Mesendoderm (in vitro differentiated cells): ENCODE results near the gene REEP2.

Experiments used
- DNase-seq: peaks from one replicate; pipeline ENCODE4 v3.0.0; 2013
- H2AK5ac ChIP-seq: 2 replicates; pipeline ENCODE4 v1.6.1; 2013; ENCODE audit warnings: low read length, inconsistent platforms
- H2BK120ac ChIP-seq: 2 replicates; pipeline ENCODE4 v1.6.1; 2013; ENCODE audit warnings: low read depth, mild to moderate bottlenecking, low read length, moderate library complexity, mixed read lengths
- H2BK15ac ChIP-seq: replicated peaks from 2 replicates; pipeline ENCODE4 v1.6.1; 2013; ENCODE audit warnings: low read depth, mild to moderate bottlenecking, moderate library complexity
- H2BK5ac ChIP-seq: 2 replicates; pipeline ENCODE4 v1.6.1; 2013; ENCODE audit warnings: low read length, inconsistent platforms
- H3K18ac ChIP-seq: 2 replicates; pipeline ENCODE4 v1.6.1; 2013; ENCODE audit warnings: mild to moderate bottlenecking, low read length, mixed read lengths
- H3K23ac ChIP-seq: one replicate; pipeline ENCODE4 v1.6.1; 2013; ENCODE audit warnings: low read length
- H3K27ac ChIP-seq: 2 replicates; pipeline ENCODE4 v1.5.1; 2013; ENCODE audit warnings: low read depth, mild to moderate bottlenecking, inconsistent platforms, low read length, moderate library complexity
- H3K27me3 ChIP-seq: 2 replicates; pipeline ENCODE4 v1.6.1; 2013; ENCODE audit warnings: low read length, control low read depth, mild to moderate bottlenecking, inconsistent platforms; ENCODE audit not compliant: insufficient read depth, poor library complexity
- H3K36me3 ChIP-seq: 2 replicates; pipeline ENCODE4 v1.6.1; 2013; ENCODE audit warnings: low read length, inconsistent platforms; ENCODE audit not compliant: control insufficient read depth, insufficient read depth
- H3K4ac ChIP-seq: one replicate; pipeline ENCODE4 v1.6.1; 2013; ENCODE audit warnings: low read depth, mild to moderate bottlenecking, low read length, moderate library complexity
- H3K4me1 ChIP-seq: 2 replicates; pipeline ENCODE4 v1.6.1; 2013; ENCODE audit warnings: low read depth, low read length, inconsistent platforms; ENCODE audit not compliant: control insufficient read depth
- H3K4me2 ChIP-seq: 2 replicates; pipeline ENCODE4 v1.6.1; 2013; ENCODE audit warnings: low read length
- H3K4me3 ChIP-seq: 2 replicates; pipeline ENCODE4 v1.5.1; 2013; ENCODE audit warnings: mild to moderate bottlenecking, low read length
- H3K56ac ChIP-seq: one replicate; pipeline ENCODE4 v1.6.1; 2013; ENCODE audit warnings: low read length
- H3K79me1 ChIP-seq: 2 replicates; pipeline ENCODE4 v1.6.1; 2013; ENCODE audit warnings: low read length, inconsistent platforms
- H3K79me2 ChIP-seq: 2 replicates; pipeline ENCODE4 v1.6.1; 2013; ENCODE audit warnings: mild to moderate bottlenecking, low read length; ENCODE audit not compliant: control insufficient read depth, insufficient read depth
- H3K9ac ChIP-seq: 2 replicates; pipeline ENCODE4 v1.6.1; 2013; ENCODE audit warnings: low read length, inconsistent platforms
- H4K5ac ChIP-seq: one replicate; pipeline ENCODE4 v1.6.1; 2013; ENCODE audit warnings: low read length
- H4K8ac ChIP-seq: one replicate; pipeline ENCODE4 v1.6.1; 2013; ENCODE audit warnings: low read depth, mild to moderate bottlenecking, control low read depth, low read length, moderate library complexity
- WGBS: extraction: QIAGEN DNeasy Blood & Tissue Kit; methylation state at CpG from one replicate; pipeline ENCODE4 v1.1.7; 2013; ENCODE audit warnings: low lambda C conversion rate, missing lambda C conversion rate; ENCODE audit not compliant: insufficient coverage; ENCODE audit errors: extremely low coverage; 5-methylcytosine and 5-hydroxymethylcytosine counted together

Gene REEP2

DNA sequence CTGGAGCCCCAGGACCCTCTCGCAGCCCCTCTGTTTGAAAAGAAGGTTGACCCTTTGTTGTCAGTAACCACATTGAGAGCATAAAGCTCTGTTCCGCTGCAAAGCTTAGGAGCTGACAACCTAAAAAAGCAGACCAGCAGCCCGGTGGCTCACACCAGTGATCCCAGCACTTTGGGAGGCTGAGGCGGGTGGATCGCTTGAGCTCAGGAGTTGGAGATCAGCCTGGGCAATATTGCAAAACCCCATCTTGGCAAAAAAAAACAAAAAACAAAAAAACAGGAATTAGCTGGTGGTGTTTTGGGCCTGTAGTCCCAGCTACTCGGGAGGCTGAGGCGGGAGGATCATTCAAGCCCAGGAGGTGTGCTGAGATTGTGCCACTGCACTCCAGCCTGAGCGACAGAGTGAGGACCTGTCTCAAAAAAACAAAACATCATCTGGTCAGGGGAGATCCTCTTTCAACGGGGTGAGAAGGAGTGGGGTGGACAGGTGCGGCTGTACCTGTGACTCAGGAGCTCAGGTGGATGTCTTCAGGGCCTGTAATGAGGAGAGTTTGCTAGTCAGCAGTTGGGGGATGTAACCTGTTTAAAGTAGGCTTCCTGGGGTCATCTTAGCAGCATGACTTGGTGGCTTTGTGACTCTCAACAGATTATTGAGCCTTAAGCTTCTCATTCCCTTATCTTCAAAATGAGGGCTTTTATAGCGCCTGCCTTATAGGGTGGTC lies 694 bp upstream of the REEP2 start:
- no peak overlapping the region for H3K27ac ChIP-seq
- no peak overlapping the region for H2BK15ac ChIP-seq
- no peak overlapping the region for H4K5ac ChIP-seq

DNA sequence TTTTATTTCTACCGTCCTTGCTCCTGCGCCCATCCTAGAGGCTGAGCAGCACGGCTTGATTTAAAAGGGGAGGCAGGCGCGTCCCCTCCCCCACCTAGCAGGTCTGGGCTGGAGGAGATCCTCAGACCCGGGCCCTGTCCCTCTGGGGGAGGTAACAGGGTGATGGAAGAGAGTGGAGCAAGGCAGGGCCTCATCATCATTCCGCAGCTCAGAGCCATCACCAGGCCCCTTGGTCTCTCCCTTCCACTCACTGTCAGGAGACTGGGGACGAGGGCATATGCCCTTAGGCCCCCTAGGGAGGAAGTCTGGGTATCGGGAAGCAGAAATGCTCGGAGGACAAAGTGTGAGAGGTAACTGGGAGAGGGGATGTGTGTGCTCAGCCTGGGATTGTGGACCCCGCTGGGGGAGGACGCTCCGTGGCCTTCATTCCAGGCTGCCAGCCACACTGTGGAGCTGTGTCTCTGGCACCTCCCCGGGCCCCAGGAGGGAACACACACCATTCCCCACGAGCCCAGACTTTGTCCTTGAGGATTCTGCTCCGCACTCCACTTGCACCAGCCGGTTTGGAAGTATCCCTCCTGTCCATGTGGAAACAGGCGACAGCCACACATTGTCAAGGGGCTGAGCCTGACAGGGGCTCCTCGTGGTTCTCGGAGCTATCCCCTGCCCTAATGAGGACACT lies 761 bp downstream of the REEP2 start:
- WGBS: no CpG with 5 or more reads among the region's 20 CpGs
- no peaks in the 10 kb centered on the region for H3K27me3 ChIP-seq
- H3K36me3 ChIP-seq: peaks cover 10% of the 10 kb centered on the region
- no peak overlapping the region for H3K4ac ChIP-seq
- H3K4me2 ChIP-seq: peak overlapping the region; percentile 65
- H3K79me2 ChIP-seq: no peaks in the 10 kb centered on the region
- H4K8ac ChIP-seq: no peak overlapping the region
- H2BK120ac ChIP-seq: no peak overlapping the region
- no peak overlapping the region for H3K23ac ChIP-seq
- no peak overlapping the region for H3K27ac ChIP-seq
- H2BK15ac ChIP-seq: no peak overlapping the region
- H2AK5ac ChIP-seq: no peak overlapping the region
- peak overlapping the region; percentile 34 for H3K18ac ChIP-seq
- no peak overlapping the region for H4K5ac ChIP-seq
- no peaks in the 10 kb centered on the region for H3K4me1 ChIP-seq
- H3K4me3 ChIP-seq: peak overlapping the region; percentile 15
- H3K79me1 ChIP-seq: no peaks in the 10 kb centered on the region
- H3K9ac ChIP-seq: peak overlapping the region; percentile 65
- H3K56ac ChIP-seq: peak overlapping the region; percentile 68
- H2BK5ac ChIP-seq: no peak overlapping the region
- peak; percentile 48 for DNase-seq

More for the DNA sequence above, 694 bp upstream of the REEP2 start:
- Histone ChIP-seq H4K8ac (no peak overlapping the region), H2BK120ac (no peak overlapping the region), H3K23ac (no peak overlapping the region), H3K27me3 (no peaks in the 10 kb centered on the region), H3K4me1 (no peaks in the 10 kb centered on the region), H3K4me2 (peak overlapping the region; percentile 16), H3K4me3 (no peak overlapping the region), H3K4ac (no peak overlapping the region), H3K79me1 (no peaks in the 10 kb centered on the region), H3K18ac (no peak overlapping the region), H3K9ac (no peak overlapping the region), H2BK5ac (no peak overlapping the region), H3K56ac (no peak overlapping the region), H3K79me2 (no peaks in the 10 kb centered on the region), H3K36me3 (peaks cover 10% of the 10 kb centered on the region), H2AK5ac (no peak overlapping the region)
- no CpG with 5 or more reads among the region's 11 CpGs for WGBS
- DNase-seq: no peak

DNA sequence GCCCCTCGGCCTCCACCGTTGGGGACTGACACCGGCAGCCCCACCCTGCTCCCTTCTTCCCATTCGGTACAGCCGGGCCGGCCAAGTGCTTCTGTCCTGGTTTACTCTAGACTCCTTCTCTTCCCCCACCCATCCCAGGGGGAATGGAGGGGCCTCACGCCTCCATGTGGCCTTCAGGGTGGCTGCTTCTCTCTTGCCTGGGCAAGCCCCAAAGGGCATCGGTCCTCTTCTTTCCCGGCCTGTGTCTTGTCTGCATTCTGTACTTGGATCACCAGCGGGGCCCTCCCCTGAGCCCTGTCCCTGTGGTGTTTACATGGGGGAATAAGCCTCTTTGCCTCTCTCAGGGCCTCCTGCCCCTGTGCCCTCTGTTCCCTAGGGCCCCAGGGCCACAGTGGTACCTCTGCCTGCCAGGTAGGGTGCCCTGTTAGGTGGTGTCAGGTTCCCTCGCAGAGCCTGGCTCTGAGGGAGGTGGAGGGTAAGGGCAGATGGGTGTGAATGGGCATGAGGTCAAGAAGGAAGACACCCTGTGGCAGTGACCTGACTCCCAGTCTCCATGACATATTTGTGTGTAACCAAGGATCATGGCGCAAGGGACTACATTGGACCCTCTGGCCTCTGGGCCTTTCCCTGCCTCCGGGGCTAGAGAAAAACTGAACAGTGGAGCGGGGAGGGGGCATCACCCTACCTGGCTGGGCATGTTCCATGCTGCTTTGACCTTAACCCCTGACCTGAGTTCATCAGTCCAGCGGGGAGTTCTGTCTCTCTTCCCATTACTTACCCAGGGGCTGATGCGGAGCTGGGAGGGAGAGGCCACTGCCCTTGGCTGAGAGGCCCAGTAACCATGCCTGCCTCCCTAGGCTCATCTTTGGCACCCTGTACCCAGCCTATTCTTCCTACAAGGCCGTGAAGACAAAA lies 1.6 kb downstream of the REEP2 start:
- H3K4ac ChIP-seq: no peak overlapping the region
- H3K4me2 ChIP-seq: no peak overlapping the region

GRCh38 chr5:138441221-138441620 lies 2.4 kb downstream of the REEP2 start:
- H3K56ac ChIP-seq: no peak overlapping the region
- H3K27me3 ChIP-seq: no peaks in the 10 kb centered on the region
- WGBS: no CpG with 5 or more reads among the region's 9 CpGs
- no peaks in the 10 kb centered on the region for H3K4me1 ChIP-seq
- no peak overlapping the region for H3K27ac ChIP-seq
- no peak overlapping the region for H2BK15ac ChIP-seq
- H3K79me2 ChIP-seq: no peaks in the 10 kb centered on the region
- no peak overlapping the region for H2BK120ac ChIP-seq
- no peaks in the 10 kb centered on the region for H3K79me1 ChIP-seq
- no peak overlapping the region for H4K8ac ChIP-seq
- no peak overlapping the region for H3K18ac ChIP-seq
- DNase-seq: no peak
- peaks cover 3% of the 10 kb centered on the region for H3K36me3 ChIP-seq
- H3K23ac ChIP-seq: no peak overlapping the region
- H3K4me3 ChIP-seq: no peak overlapping the region
- H3K4me2 ChIP-seq: no peak overlapping the region
- H3K9ac ChIP-seq: no peak overlapping the region
- H3K4ac ChIP-seq: no peak overlapping the region
- no peak overlapping the region for H2BK5ac ChIP-seq
- no peak overlapping the region for H4K5ac ChIP-seq
- H2AK5ac ChIP-seq: no peak overlapping the region

More for the DNA sequence above, 1.6 kb downstream of the REEP2 start:
- H3K56ac ChIP-seq: no peak overlapping the region
- no peak overlapping the region for H3K18ac ChIP-seq
- H3K79me1 ChIP-seq: no peaks in the 10 kb centered on the region
- no CpG with 5 or more reads among the region's 17 CpGs for WGBS
- H2BK5ac ChIP-seq: no peak overlapping the region
- no peak overlapping the region for H3K23ac ChIP-seq
- H3K4me3 ChIP-seq: no peak overlapping the region
- no peak overlapping the region for H4K8ac ChIP-seq
- H2AK5ac ChIP-seq: no peak overlapping the region
- H2BK15ac ChIP-seq: no peak overlapping the region
- H3K79me2 ChIP-seq: no peaks in the 10 kb centered on the region
- no peaks in the 10 kb centered on the region for H3K4me1 ChIP-seq
- no peak overlapping the region for H3K27ac ChIP-seq
- H3K27me3 ChIP-seq: no peaks in the 10 kb centered on the region
- H2BK120ac ChIP-seq: no peak overlapping the region
- peaks cover 9% of the 10 kb centered on the region for H3K36me3 ChIP-seq
- H4K5ac ChIP-seq: no peak overlapping the region
- no peak overlapping the region for H3K9ac ChIP-seq
- no peak for DNase-seq

DNA sequence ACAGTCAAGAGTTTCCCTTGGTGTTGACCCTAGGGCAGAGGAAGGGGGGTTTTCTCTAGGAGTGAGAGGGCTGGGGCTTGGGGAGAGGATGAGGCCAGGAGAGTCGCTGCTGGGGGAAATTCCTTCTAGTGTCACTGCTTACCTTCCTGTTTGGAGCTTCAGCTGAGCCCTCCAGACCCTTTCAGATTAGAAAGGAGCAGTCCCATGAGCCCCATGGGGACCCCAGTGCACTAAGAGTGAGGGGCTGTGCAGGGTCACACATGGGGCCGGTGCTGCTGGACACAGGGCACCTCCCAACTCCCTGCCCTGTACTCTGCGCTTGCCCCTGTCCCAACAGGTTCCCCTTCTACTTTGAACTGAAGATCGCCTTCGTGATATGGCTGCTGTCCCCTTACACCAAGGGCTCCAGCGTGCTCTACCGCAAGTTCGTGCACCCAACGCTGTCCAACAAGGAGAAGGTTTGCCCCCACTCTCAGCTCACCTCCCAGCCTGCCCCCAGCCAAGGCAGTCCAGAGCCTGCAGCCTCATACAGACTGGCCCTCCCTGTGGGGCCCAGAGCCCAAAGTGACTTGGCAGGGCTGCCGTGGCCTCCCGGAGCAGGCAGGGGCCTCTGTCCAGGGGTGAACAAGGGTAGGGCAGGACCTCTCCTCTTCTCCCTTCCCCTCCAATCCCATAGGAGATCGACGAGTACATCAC lies 5.4 kb downstream of the REEP2 start:
- Histone ChIP-seq H3K4me2 (no peak overlapping the region), H3K79me1 (no peaks in the 10 kb centered on the region), H2BK5ac (no peak overlapping the region), H3K36me3 (no peaks in the 10 kb centered on the region), H3K56ac (no peak overlapping the region), H3K4me1 (no peaks in the 10 kb centered on the region), H3K18ac (no peak overlapping the region), H2BK120ac (no peak overlapping the region), H4K8ac (no peak overlapping the region), H2AK5ac (no peak overlapping the region), H3K79me2 (no peaks in the 10 kb centered on the region), H2BK15ac (no peak overlapping the region), H3K27me3 (no peaks in the 10 kb centered on the region), H3K4ac (no peak overlapping the region), H3K27ac (no peak overlapping the region), H3K4me3 (no peak overlapping the region), H3K23ac (no peak overlapping the region), H3K9ac (no peak overlapping the region), H4K5ac (no peak overlapping the region)
- no CpG with 5 or more reads among the region's 13 CpGs for WGBS
- no peak for DNase-seq
